GM12864 (cell line): ENCODE results near the gene MTCH2.

Source experiments
- DNase-seq: peaks from one replicate; pipeline ENCODE4 v3.0.0-alpha.2; 2011; ENCODE audit warnings: low read depth
- H3K4me3 ChIP-seq: 2 replicates; pipeline ENCODE4 v1.5.1; 2011; ENCODE audit warnings: mild to moderate bottlenecking, low read depth, low read length, control low read depth
- TF ChIP-seq, protein P1 (sequence below): IDR thresholded peaks from 2 replicates; pipeline ENCODE4 v1.5.1; 2011; ENCODE audit warnings: low read depth, mild to moderate bottlenecking, moderate library complexity, low read length, control low read depth, inconsistent platforms; ENCODE audit errors: missing control alignments

The MTCH2 gene

DNA sequence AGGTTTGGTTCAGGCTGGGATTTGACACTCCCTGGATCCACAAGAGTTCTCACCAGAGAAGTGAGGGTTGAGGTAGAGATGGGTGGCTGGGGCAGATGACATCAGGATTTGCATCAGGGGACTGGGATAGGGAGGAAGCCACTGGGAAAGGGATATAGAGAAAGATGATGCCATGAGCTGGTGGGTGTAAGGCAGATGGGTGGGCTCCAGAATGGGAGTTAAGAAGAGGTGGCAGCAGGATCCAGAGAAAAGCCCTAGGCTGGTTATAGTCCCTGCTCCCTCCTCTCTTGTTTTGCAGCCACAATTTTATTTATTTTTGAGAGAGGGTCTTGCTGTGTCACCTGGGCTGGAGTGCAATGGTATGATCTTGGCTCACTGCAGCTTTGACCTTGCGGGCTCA, 46.4 kb downstream of the MTCH2 start:
- H3K4me3 ChIP-seq = no peak overlapping the region
- TF ChIP-seq, protein P1, sequence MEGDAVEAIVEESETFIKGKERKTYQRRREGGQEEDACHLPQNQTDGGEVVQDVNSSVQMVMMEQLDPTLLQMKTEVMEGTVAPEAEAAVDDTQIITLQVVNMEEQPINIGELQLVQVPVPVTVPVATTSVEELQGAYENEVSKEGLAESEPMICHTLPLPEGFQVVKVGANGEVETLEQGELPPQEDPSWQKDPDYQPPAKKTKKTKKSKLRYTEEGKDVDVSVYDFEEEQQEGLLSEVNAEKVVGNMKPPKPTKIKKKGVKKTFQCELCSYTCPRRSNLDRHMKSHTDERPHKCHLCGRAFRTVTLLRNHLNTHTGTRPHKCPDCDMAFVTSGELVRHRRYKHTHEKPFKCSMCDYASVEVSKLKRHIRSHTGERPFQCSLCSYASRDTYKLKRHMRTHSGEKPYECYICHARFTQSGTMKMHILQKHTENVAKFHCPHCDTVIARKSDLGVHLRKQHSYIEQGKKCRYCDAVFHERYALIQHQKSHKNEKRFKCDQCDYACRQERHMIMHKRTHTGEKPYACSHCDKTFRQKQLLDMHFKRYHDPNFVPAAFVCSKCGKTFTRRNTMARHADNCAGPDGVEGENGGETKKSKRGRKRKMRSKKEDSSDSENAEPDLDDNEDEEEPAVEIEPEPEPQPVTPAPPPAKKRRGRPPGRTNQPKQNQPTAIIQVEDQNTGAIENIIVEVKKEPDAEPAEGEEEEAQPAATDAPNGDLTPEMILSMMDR = no peak
- no peak for DNase-seq

DNA sequence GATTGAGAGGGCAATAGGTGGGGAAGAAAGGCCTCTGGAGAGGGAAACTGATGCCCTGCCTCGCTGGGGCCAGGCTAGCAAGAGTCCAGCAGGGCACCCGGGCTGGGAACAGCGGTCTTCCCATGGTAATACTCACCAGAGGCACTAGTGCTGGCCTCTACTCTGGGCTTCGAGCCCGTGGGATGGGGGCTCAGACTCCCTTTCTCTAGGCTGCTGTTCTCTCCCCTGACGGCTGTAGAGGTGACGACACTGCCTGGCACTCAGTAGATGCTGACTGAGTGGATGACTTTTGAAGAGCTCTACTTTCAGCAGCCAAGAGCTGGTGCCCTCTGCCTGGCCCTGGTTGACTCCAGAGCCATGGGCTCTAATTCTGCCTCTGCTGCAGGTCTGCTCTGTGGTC, 47.3 kb downstream of the MTCH2 start:
- DNase-seq = no peak
- H3K4me3 ChIP-seq = no peak overlapping the region
- TF ChIP-seq, protein P1 = no peak

DNA sequence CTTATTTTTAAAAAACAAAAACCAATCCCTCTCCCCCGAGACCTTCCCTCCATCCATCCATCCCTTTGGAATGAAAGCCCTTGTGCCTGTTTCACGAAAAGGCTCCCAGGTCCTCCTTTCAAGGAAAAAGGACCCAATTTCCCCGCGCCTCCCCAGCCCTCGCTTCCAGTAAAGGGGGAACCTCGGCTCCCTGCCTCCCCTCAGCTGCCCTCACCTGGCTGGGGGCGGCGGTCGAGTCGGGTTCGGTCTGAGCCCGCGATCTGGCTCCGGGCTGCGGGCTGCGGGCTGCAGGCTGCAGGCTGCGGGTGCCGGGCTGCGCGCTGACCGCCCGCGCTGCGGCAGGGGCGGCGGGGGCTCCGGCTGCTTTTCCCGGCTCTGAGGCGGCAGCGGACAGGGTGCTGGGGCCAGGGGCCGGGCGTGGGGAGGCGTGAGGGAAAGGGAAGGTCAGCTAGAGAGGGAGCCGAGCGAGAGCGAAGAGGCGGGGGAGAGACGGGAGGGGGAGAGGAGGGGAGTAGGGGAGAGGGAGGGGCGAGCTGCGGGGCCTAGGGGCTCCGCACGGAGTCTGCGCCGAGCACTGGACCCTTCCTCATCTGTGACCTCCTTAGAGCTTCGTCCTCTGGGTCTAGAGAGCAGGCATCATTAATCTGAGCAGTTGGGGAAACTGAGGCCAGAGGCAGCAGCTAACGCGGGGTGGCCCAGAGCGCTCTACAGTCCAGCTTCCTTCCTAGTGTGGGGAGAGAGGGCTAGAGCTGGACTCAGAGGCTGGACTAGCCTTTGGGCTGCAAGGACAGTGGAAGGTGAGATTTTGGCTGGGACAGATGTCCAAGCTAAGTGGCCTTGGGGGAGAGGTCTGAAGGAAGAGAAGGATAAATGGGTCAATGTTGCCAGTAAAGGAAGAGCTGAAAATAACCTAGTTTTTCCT, 48.2 kb downstream of the MTCH2 start, which contains the start of gene C1QTNF4:
Gene C1QTNF4 (minus strand): TSS at position 478 of the 922 bp plus-strand sequence. CDS start 3,601 bp downstream, outside the sequence.
- TF ChIP-seq, protein P1 = no peak
- DNase-seq = no peak
- H3K4me3 ChIP-seq = no peak within 1 kb of the TSS

DNA sequence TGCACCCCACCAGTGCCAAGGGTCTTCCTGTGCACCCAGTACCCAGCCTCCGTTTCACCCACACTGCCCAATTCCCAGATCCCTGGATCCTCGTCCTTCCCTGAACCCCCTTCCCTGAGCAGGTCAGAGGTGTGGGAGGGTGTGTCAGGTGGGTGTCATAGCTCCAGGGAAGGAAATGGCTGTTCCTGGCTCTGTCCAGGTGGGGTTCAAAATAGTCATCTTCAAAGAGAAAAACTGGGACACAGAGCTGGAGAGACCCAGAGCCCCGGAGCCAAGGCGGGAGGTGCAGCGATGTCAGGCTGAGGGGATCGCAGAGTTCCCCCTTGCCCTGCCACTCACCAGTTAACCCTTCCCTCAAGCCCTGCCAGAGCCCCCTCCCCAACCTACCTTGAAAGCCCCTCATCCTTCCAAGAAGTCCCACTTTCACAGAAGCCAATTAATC, 48.8 kb downstream of the MTCH2 start:
- no peak overlapping the region for H3K4me3 ChIP-seq
- no peak for DNase-seq
- TF ChIP-seq, protein P1 = no peak

DNA sequence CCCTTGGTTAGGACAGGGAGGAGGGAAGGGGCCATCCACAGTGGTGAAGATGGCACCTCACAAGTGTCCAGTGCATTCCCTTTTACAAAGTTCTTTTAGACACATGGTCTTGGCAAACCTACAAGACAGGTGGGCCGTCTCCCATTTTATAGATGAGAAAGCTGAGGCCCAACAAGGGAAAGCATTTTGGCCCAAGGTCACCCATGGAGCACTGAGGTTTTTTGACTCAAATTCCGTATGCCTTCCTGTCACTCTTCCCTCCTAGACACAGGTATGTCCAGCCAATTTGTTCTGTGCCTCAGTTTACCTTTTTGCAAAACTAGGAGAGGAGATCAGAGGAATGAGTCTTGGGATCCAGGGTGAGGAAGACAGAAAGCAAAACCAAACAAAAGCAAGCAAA, 49.4 kb downstream of the MTCH2 start:
- TF ChIP-seq, protein P1 = no peak
- H3K4me3 ChIP-seq = no peak overlapping the region
- DNase-seq = no peak

DNA sequence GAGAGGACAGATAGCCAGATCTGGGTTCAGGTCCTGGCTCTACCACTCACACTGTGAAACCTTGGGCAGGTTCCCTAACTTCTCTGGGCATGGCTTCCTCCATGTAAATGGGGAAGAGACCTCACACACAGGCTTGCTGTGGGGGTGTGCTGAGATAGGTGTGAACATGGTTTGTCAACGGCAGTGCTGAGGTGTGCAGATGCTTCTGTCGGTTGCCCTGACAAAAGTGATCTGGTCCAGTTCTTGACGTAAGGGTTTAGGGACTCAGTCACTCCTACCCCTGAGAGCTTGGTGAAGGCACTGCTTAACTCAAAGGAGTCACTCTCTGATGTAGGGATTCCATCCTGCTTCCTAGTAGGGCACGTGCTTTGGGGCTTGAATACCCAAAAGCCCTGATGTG, 50.1 kb downstream of the MTCH2 start:
- no peak overlapping the region for H3K4me3 ChIP-seq
- TF ChIP-seq, protein P1 = no peak
- DNase-seq = no peak
